HepG2 (cell line): ENCODE measurements around the gene ZMIZ1. TPM values are rescaled to one million over a fixed set of nuclear protein-coding genes. Genes with fewer than 3 reads are reported as not detected.
A peak's percentile ranks its signal among the peaks of the same experiment; 100 is the strongest.

Experiments used
- ATAC-seq: fragments of 200-7000 bp; cut with Tn5 transposase; 3 replicates; pipeline ENCODE4 v1.9.1; 2020; ENCODE audit warnings: mild to moderate bottlenecking, moderate library complexity
- BruUV-seq: library from RNA; stranded (reverse); fragments of 400-500 nt; replicated peaks from 2 replicates; lab custom pipeline; 2021; lab: Mats Ljungman, UMichigan
- CTCF ChIA-PET: fragments of 300-600 bp; formaldehyde crosslinking; extraction: SDS; loops from one replicate; lab custom pipeline; 2021; ENCODE audit warnings: low total read pairs, inconsistent platforms, low intra/inter-chr PET ratio; lab: Yijun Ruan, JAX
- POLR2A ChIA-PET: fragments of 350-600 bp; sonication (Branson Sonifier 250); formaldehyde crosslinking; loops from one replicate; lab custom pipeline; 2020; ENCODE audit warnings: antibody characterized with exemption, inconsistent platforms; lab: Yijun Ruan, JAX
- DNase-seq: peaks from one replicate; pipeline ENCODE4 v3.0.0-alpha.2; 2015; ENCODE audit warnings: low spot score
- FAIRE-seq: peaks from 3 replicates; lab custom pipeline; 2011; peaks lifted over from hg19 to GRCh38; lab: Jason Lieb, UNC
- H2AFZ ChIP-seq: one replicate; pipeline ENCODE4 v1.6.1; 2011; ENCODE audit warnings: low read length, inconsistent platforms
- H3K27ac ChIP-seq: fragments of 300-600 bp; 3 replicates; pipeline ENCODE4 v1.8.0; 2011; ENCODE audit warnings: mixed run types, mild to moderate bottlenecking, mixed read lengths, low read length, inconsistent platforms; ENCODE audit not compliant: insufficient read depth; ENCODE audit errors: extremely low read length
- H3K27me3 ChIP-seq, 2 experiments: fragments of 200-600 bp in 1 of 2; 2 replicates in 1 of 2; 3 replicates in 1 of 2; pipeline versions ENCODE4 v1.6.0 to v1.8.0; 2011; ENCODE audit warnings: low read length in 2 of 2, mild to moderate bottlenecking in 2 of 2, moderate library complexity in 2 of 2, inconsistent platforms in 1 of 2; ENCODE audit not compliant: insufficient read depth in 2 of 2, control insufficient read depth in 1 of 2
- H3K36me3 ChIP-seq, 2 experiments: fragments of 200-600 bp in 1 of 2; replicated peaks in 1 of 2; 2 replicates in 1 of 2; 3 replicates in 1 of 2; pipeline versions ENCODE4 v1.5.1 to v1.8.0; 2011; ENCODE audit warnings: low read length in 2 of 2, inconsistent platforms in 1 of 2; ENCODE audit not compliant: insufficient read depth in 2 of 2, control insufficient read depth in 1 of 2
- H3K4me1 ChIP-seq: 2 replicates; pipeline ENCODE4 v1.5.1; 2012; ENCODE audit warnings: low read length, inconsistent platforms; ENCODE audit not compliant: insufficient read depth
- H3K4me2 ChIP-seq: 2 replicates; pipeline ENCODE4 v1.6.0; 2011; ENCODE audit warnings: low read depth, low read length, inconsistent platforms
- H3K4me3 ChIP-seq, 3 experiments: fragments of 200-600 bp in 1 of 3; sonication (generic), shearing (Covaris generic) in 1 of 3; replicated peaks in 1 of 3; 2 replicates each; pipeline ENCODE4 v1.5.1; 2011 to 2016; ENCODE audit warnings: low read length in 3 of 3, inconsistent platforms in 2 of 3, low read depth in 2 of 3, mild to moderate bottlenecking in 2 of 3, control low read depth in 1 of 3, mixed read lengths in 1 of 3; ENCODE audit not compliant: insufficient read depth in 1 of 3
- H3K79me2 ChIP-seq: one replicate; pipeline ENCODE4 v1.6.1; 2011; ENCODE audit warnings: low read length, inconsistent platforms; ENCODE audit not compliant: insufficient read depth
- H3K9ac ChIP-seq: 2 replicates; pipeline ENCODE4 v1.6.0; 2011; ENCODE audit warnings: mild to moderate bottlenecking, low read depth, low read length, inconsistent platforms; ENCODE audit not compliant: insufficient read depth
- H3K9me3 ChIP-seq: 2 replicates; pipeline ENCODE4 v1.5.1; 2012; ENCODE audit warnings: mild to moderate bottlenecking, low read length
- H4K20me1 ChIP-seq: 2 replicates; pipeline ENCODE4 v1.6.0; 2011; ENCODE audit warnings: inconsistent platforms, mild to moderate bottlenecking, low read length, moderate library complexity; ENCODE audit not compliant: insufficient read depth
- ATRX ChIP-seq: sonication (generic); formaldehyde crosslinking; IDR thresholded peaks from 2 replicates; pipeline ENCODE4 v1.4.0; 2020; ENCODE audit warnings: missing genetic modification reagents, borderline replicate concordance
- ZNF160 ChIP-seq: sonication (generic); formaldehyde crosslinking; IDR thresholded peaks from 2 replicates; pipeline ENCODE4 v1.8.0; 2022; ENCODE audit warnings: mild to moderate bottlenecking, inconsistent platforms, missing genetic modification reagents
- ZNF670 ChIP-seq: sonication (generic); formaldehyde crosslinking; IDR thresholded peaks from 2 replicates; pipeline ENCODE4 v1.8.0; 2022; ENCODE audit warnings: mild to moderate bottlenecking, missing genetic modification reagents, borderline replicate concordance
- ZNF775 ChIP-seq: sonication (generic); formaldehyde crosslinking; IDR thresholded peaks from 2 replicates; pipeline ENCODE4 v1.4.0; 2020; ENCODE audit warnings: missing genetic modification reagents, mild to moderate bottlenecking, moderate library complexity, borderline replicate concordance
- ZNF83 ChIP-seq: sonication (generic); formaldehyde crosslinking; IDR thresholded peaks from 2 replicates; pipeline ENCODE4 v1.4.0; 2020; ENCODE audit warnings: missing genetic modification reagents, mild to moderate bottlenecking, borderline replicate concordance
- ZNF879 ChIP-seq: sonication (generic); formaldehyde crosslinking; IDR thresholded peaks from 2 replicates; pipeline ENCODE4 v1.8.1; 2023; ENCODE audit warnings: missing genetic modification reagents
- WGBS: methylation state at CpG from one replicate; pipeline ENCODE4 v1.1.6; 2017; ENCODE audit warnings: low lambda C conversion rate; 5-methylcytosine and 5-hydroxymethylcytosine counted together
- in situ Hi-C: cut with HindIII; loops from 2 replicates; pipeline ENCODE4 v1.10.0; 2017; ENCODE audit warnings: low pct_unique_long_range_greater_than_20kb; ENCODE audit not compliant: extremely low pct_ligation_motif_present
- intact Hi-C: fragments of 100-400 bp; cut with micrococcal nuclease; formaldehyde crosslinking; loops from one replicate; pipeline ENCODE4 v1.10.0; 2022; ENCODE audit not compliant: unreplicated experiment
- polyA plus RNA-seq, 8 experiments: library from polyadenylated mRNA; depleted of rRNA in 3 of 8; stranded (reverse) in 7 of 8; unstranded in 1 of 8; fragments of >200 nt; fragmentation: Illumina TruSeq in 4 of 8; extraction: Trizol in 4 of 8; gene quantifications; 2 replicates each; pipeline versions ENCODE4 v1.2.1 to v1.2.3, GENCODE V29; 2011 to 2016; ENCODE audit warnings: low read depth in 4 of 8, missing spikeins in 1 of 8, mixed read lengths in 1 of 8; ENCODE audit not compliant: insufficient read depth in 1 of 8
- total RNA-seq, 5 experiments: library from RNA; depleted of rRNA; stranded (reverse); fragments of >200 nt; fragmentation: Illumina TruSeq; extraction: Trizol; gene quantifications; 2 replicates each; pipeline ENCODE4 v1.2.3, GENCODE V29; 2016; ENCODE audit warnings: low read depth in 1 of 5
- TF ChIP-seq, protein P1 (sequence below): sonication (generic); formaldehyde crosslinking; IDR thresholded peaks from 2 replicates; pipeline ENCODE4 v1.4.0; 2020; ENCODE audit warnings: missing genetic modification reagents, borderline replicate concordance
- TF ChIP-seq, protein P2 (sequence below): sonication (generic); formaldehyde crosslinking; IDR thresholded peaks from 2 replicates; pipeline ENCODE4 v1.4.0; 2020; ENCODE audit warnings: missing genetic modification reagents

The ZMIZ1 gene
- total and polyA plus RNA-seq, 2 of the 13 experiments (the other 11 are each of a cell fraction or from before 2014, with no cell fraction given) = 5.3 to 10.2 TPM

DNA sequence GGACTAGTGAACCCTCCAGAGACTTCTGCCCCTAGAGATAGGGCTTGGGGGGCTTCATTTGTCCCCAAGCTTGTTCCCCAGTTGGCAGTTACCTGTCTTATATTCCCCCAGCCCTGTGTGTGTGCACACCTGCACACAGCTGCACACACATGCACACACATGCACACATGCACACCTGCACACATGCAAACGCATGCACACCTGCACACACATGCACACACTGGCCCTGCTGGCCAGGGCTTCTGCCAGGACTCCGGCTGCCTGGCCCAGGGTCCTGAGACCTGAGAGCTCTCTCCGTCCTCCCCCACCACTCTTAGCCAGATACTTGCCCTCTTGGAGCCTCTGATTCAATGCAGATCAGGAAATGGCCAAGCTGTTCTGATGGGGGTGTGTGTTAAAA lies 6.7 kb downstream of the ZMIZ1 start:
- Histone ChIP-seq H3K4me2 (peak overlapping the region; percentile 60), H3K4me3 (no peak overlapping the region; a peak in 1 of 6 replicates), H3K4me1 (peaks cover 91% of the 10 kb centered on the region), H3K9me3 (no peaks in the 10 kb centered on the region), H3K27me3 (no peaks in the 10 kb centered on the region; a peak in 1 of 5 replicates), H4K20me1 (peaks cover 93% of the 10 kb centered on the region), H3K9ac (0 out of 2 replicates have a peak overlapping the region, but pooled peaks have one; percentile 5), H3K36me3 (peaks cover 0 to 6% of the 10 kb centered on the region in 2 experiments; a peak in 3 of 5 replicates), H3K27ac (peak overlapping the region; percentile 91), H3K79me2 (peaks cover 99% of the 10 kb centered on the region), H2AFZ (no peak overlapping the region)
- CTCF ChIA-PET = no interaction called here
- no TSS peak for BruUV-seq
- intact Hi-C loops = no loop called here
- POLR2A ChIA-PET = interaction anchor here (1.4 to 3.6 kb wide), 6 partner anchors 9 to 114 kb away, joined by 3 to 20 read pairs (median 10); no protein-coding TSS in a partner anchor
- 89% methylated on average over 3 of the region's 3 CpGs for WGBS
- no peak for ATAC-seq
- no peak for TF ChIP-seq ZNF775 (CRISPR knock-in tag)
- no peak for TF ChIP-seq ATRX (CRISPR knock-in tag)
- no peak for TF ChIP-seq ZNF83 (CRISPR knock-in tag)
- no peak for TF ChIP-seq ZNF160
- TF ChIP-seq, protein P1, sequence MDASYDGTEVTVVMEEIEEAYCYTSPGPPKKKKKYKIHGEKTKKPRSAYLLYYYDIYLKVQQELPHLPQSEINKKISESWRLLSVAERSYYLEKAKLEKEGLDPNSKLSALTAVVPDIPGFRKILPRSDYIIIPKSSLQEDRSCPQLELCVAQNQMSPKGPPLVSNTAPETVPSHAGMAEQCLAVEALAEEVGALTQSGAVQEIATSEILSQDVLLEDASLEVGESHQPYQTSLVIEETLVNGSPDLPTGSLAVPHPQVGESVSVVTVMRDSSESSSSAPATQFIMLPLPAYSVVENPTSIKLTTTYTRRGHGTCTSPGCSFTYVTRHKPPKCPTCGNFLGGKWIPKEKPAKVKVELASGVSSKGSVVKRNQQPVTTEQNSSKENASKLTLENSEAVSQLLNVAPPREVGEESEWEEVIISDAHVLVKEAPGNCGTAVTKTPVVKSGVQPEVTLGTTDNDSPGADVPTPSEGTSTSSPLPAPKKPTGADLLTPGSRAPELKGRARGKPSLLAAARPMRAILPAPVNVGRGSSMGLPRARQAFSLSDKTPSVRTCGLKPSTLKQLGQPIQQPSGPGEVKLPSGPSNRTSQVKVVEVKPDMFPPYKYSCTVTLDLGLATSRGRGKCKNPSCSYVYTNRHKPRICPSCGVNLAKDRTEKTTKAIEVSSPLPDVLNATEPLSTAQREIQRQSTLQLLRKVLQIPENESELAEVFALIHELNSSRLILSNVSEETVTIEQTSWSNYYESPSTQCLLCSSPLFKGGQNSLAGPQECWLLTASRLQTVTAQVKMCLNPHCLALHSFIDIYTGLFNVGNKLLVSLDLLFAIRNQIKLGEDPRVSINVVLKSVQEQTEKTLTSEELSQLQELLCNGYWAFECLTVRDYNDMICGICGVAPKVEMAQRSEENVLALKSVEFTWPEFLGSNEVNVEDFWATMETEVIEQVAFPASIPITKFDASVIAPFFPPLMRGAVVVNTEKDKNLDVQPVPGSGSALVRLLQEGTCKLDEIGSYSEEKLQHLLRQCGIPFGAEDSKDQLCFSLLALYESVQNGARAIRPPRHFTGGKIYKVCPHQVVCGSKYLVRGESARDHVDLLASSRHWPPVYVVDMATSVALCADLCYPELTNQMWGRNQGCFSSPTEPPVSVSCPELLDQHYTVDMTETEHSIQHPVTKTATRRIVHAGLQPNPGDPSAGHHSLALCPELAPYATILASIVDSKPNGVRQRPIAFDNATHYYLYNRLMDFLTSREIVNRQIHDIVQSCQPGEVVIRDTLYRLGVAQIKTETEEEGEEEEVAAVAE (CRISPR knock-in tag) = no peak
- TF ChIP-seq, protein P2, sequence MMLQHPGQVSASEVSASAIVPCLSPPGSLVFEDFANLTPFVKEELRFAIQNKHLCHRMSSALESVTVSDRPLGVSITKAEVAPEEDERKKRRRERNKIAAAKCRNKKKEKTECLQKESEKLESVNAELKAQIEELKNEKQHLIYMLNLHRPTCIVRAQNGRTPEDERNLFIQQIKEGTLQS = no peak
- no peak for TF ChIP-seq ZNF670 (CRISPR knock-in tag)
- no peak for TF ChIP-seq ZNF879
- DNase-seq = no peak
- FAIRE-seq = no peak
- in situ Hi-C loops = loop anchor here (25.0 kb wide), 1 partner anchor 112 kb away; no protein-coding TSS in a partner anchor
